COR-L47 (cell line): ENCODE results near the gene SULF2.
A peak's percentile ranks its signal among the peaks of the same experiment; 100 is the strongest.

ENCODE experiments used
- DNase-seq: peaks from one replicate; lab custom pipeline; 2025; lab: John Stamatoyannopoulos, UW

The SULF2 gene

GRCh38 chr20:47736570-47737152 is 48.6 kb downstream of the SULF2 start:
- no peak for DNase-seq

- DNase-seq = no peak
These were observed 49.6 kb downstream of the SULF2 start for GRCh38 chr20:47735412-47736400.

GRCh38 chr20:47734870-47735269 is 50.4 kb downstream of the SULF2 start:
- DNase-seq = no peak

GRCh38 chr20:47733892-47734291 is 51.4 kb downstream of the SULF2 start:
- no peak for DNase-seq

- DNase-seq = no peak
These were observed 54.5 kb downstream of the SULF2 start for GRCh38 chr20:47730744-47731143.

GRCh38 chr20:47729472-47729871 is 55.8 kb downstream of the SULF2 start:
- DNase-seq = no peak

GRCh38 chr20:47727909-47728361 is 57.3 kb downstream of the SULF2 start:
- DNase-seq = no peak

GRCh38 chr20:47727170-47727880 is 58.0 kb downstream of the SULF2 start:
- DNase-seq = no peak

GRCh38 chr20:47726632-47727031 is 58.6 kb downstream of the SULF2 start:
- DNase-seq = no peak

GRCh38 chr20:47725248-47725973 is 59.9 kb downstream of the SULF2 start:
- peak; percentile 58 for DNase-seq

GRCh38 chr20:47724910-47725247 is 60.4 kb downstream of the SULF2 start:
- no peak for DNase-seq

- DNase-seq = no peak
These were observed 60.9 kb downstream of the SULF2 start for GRCh38 chr20:47724396-47724795.

- DNase-seq = no peak
These were observed 62.0 kb downstream of the SULF2 start for GRCh38 chr20:47723322-47723721.

GRCh38 chr20:47720636-47721427 is 64.4 kb downstream of the SULF2 start:
- no peak for DNase-seq

- no peak for DNase-seq
These were observed 65.7 kb downstream of the SULF2 start for GRCh38 chr20:47719625-47720024.

- no peak for DNase-seq
These were observed 66.1 kb downstream of the SULF2 start for GRCh38 chr20:47719211-47719610.

- no peak for DNase-seq
These were observed 66.9 kb downstream of the SULF2 start for GRCh38 chr20:47718398-47718797.

- no peak for DNase-seq
These were observed 67.9 kb downstream of the SULF2 start for GRCh38 chr20:47717421-47717820.

- DNase-seq = no peak
These were observed 71.3 kb downstream of the SULF2 start for GRCh38 chr20:47713878-47714450.

GRCh38 chr20:47713163-47713562 is 72.1 kb downstream of the SULF2 start:
- DNase-seq = no peak
